Activated CD8-positive, alpha-beta T cell treated with anti-CD3 and anti-CD28 coated beads, Interleukin-2, amount 10 ng/mL, durations not matched to agents 7 days and 5 days (primary cell): ENCODE data around the gene ACKR4. TPM values are rescaled to one million over a fixed set of nuclear protein-coding genes. Genes with fewer than 3 reads are reported as not detected.

Experiments
- ATAC-seq: fragments of 150-1000 bp; cut with Tn5 transposase; one replicate; pipeline ENCODE4 v1.10.0; 2021; ENCODE audit warnings: moderate library complexity
- CTCF ChIA-PET: fragments of 350-600 bp; sonication (Branson Sonifier 250); formaldehyde crosslinking; loops from one replicate; lab custom pipeline; 2021; ENCODE audit warnings: antibody characterized with exemption; lab: Charles Lee
- POLR2A ChIA-PET: fragments of 350-600 bp; sonication (Branson Sonifier 250); formaldehyde crosslinking; loops from one replicate; lab custom pipeline; 2021; ENCODE audit warnings: antibody characterized with exemption; lab: Charles Lee
- DNase-seq: peaks from one replicate; pipeline ENCODE4 v3.0.0-alpha.2; 2020
- H3K27ac Mint-ChIP-seq: one replicate; pipeline ENCODE4 v1.8.0; 2021; ENCODE audit warnings: mild to moderate bottlenecking, mixed read lengths
- H3K27me3 Mint-ChIP-seq: one replicate; pipeline ENCODE4 v1.8.0; 2021; ENCODE audit warnings: low read depth, mixed read lengths
- H3K36me3 Mint-ChIP-seq: one replicate; pipeline ENCODE4 v1.8.0; 2021; ENCODE audit warnings: low read depth, mixed read lengths
- H3K4me1 Mint-ChIP-seq: one replicate; pipeline ENCODE4 v1.8.0; 2021; ENCODE audit warnings: low read depth, mixed read lengths
- H3K4me3 Mint-ChIP-seq: one replicate; pipeline ENCODE4 v1.8.0; 2021; ENCODE audit warnings: mild to moderate bottlenecking, mixed read lengths
- H3K9me3 Mint-ChIP-seq: one replicate; pipeline ENCODE4 v1.8.0; 2022; ENCODE audit warnings: mixed read lengths; ENCODE audit not compliant: insufficient read depth
- total RNA-seq, 2 experiments: library from RNA; stranded (reverse); gene quantifications; one replicate each; pipeline ENCODE4 v1.2.3, GENCODE V29; 2021

ACKR4 gene
- total RNA-seq, 2 experiments from 2014 or later = not detected

- ChIA-PET CTCF (interaction anchor here (0.9 to 6.5 kb wide), 13 partner anchors 11 to 291 kb away, joined by 3 to 204 read pairs (median 7); partner anchors contain the start of genes ACAD11 and UBA5), POLR2A (interaction anchor here (1.3 kb wide), 1 partner anchor 226 kb away, joined by 5 read pairs; the partner anchor contains the start of gene DNAJC13)
- no peak overlapping the region for H3K27ac Mint-ChIP-seq
- no peak overlapping the region for H3K4me3 Mint-ChIP-seq
- ATAC-seq (no peak), DNase-seq (no peak)
- H3K4me1 Mint-ChIP-seq = peaks cover 10% of the 10 kb centered on the region
- no peaks in the 10 kb centered on the region for H3K36me3 Mint-ChIP-seq
- H3K9me3 Mint-ChIP-seq = no peaks in the 10 kb centered on the region
- H3K27me3 Mint-ChIP-seq = no peaks in the 10 kb centered on the region
Measured at GRCh38 chr3:132642539-132642847, 45.4 kb downstream of the ACKR4 start.

- H3K27ac Mint-ChIP-seq = peak overlapping the region; percentile 4
- CTCF ChIA-PET = interaction anchor here (0.6 to 6.5 kb wide), 17 partner anchors 10 to 301 kb away, joined by 3 to 204 read pairs (median 5); partner anchors contain the start of genes ACAD11 and UBA5
- no peak overlapping the region for H3K4me3 Mint-ChIP-seq
- POLR2A ChIA-PET = interaction anchor here (0.6 to 1.3 kb wide), 2 partner anchors 226 to 251 kb away, joined by 3 to 5 read pairs; partner anchors contain the start of gene DNAJC13
- ATAC-seq (no peak), DNase-seq (no peak)
- peaks cover 10% of the 10 kb centered on the region for H3K4me1 Mint-ChIP-seq
- no peaks in the 10 kb centered on the region for H3K36me3 Mint-ChIP-seq
- H3K27me3 Mint-ChIP-seq = no peaks in the 10 kb centered on the region
- H3K9me3 Mint-ChIP-seq = no peaks in the 10 kb centered on the region
Measured at GRCh38 chr3:132643366-132643765, 46.3 kb downstream of the ACKR4 start.

- Mint-ChIP-seq H3K9me3 (no peaks in the 10 kb centered on the region), H3K4me1 (peaks cover 10% of the 10 kb centered on the region), H3K4me3 (no peak overlapping the region), H3K27ac (no peak overlapping the region), H3K27me3 (no peaks in the 10 kb centered on the region), H3K36me3 (no peaks in the 10 kb centered on the region)
- DNase-seq (no peak), ATAC-seq (no peak)
- ChIA-PET CTCF (interaction anchor here (0.7 to 1.1 kb wide), 2 partner anchors 19 to 109 kb away, joined by 6 read pairs; no protein-coding TSS in a partner anchor), POLR2A (interaction anchor here (0.6 kb wide), 1 partner anchor 103 kb away, joined by 3 read pairs; no protein-coding TSS in a partner anchor)
Measured at GRCh38 chr3:132645058-132645457, 48.0 kb downstream of the ACKR4 start.

GRCh38 chr3:132650153-132650552 is 53.1 kb downstream of the ACKR4 start:
- CTCF ChIA-PET = interaction anchor here (1.2 kb wide), 1 partner anchor 114 kb away, joined by 3 read pairs; no protein-coding TSS in a partner anchor

More at GRCh38 chr3:132650153-132650552, 53.1 kb downstream of the ACKR4 start:
- POLR2A ChIA-PET = no interaction called here
- Mint-ChIP-seq H3K36me3 (no peaks in the 10 kb centered on the region), H3K27me3 (no peaks in the 10 kb centered on the region), H3K9me3 (no peaks in the 10 kb centered on the region), H3K27ac (no peak overlapping the region), H3K4me1 (no peaks in the 10 kb centered on the region), H3K4me3 (no peak overlapping the region)
- ATAC-seq (no peak), DNase-seq (no peak)

Other genes starting within 250 kb of the ACKR4 start
- 10 to 100 TPM; 34.3 to 38.4 TPM for gene DNAJC13, start 179.8 kb upstream of the ACKR4 start, total RNA-seq
- gene ACAD11, start 62.5 kb downstream of the ACKR4 start, total RNA-seq = 10 to 100 TPM; 11.3 to 13.7 TPM
- 10 to 100 TPM; 31.4 to 39.0 TPM for gene UBA5, start 63.1 kb downstream of the ACKR4 start, total RNA-seq
- gene NPHP3, start 125.1 kb downstream of the ACKR4 start, total RNA-seq = 10 to 100 TPM; 15.2 to 16.9 TPM